GM21737 (cell line): ENCODE data around the gene CRY1.
"Not testable (repeated sequence)": the region's sequence is repeated elsewhere in the genome, so short reads cannot be mapped to it uniquely, and the experiment has no call there.

ENCODE experiments used
- ATAC-seq: cut with Tn5 transposase; IDR thresholded peaks from one replicate; pipeline ENCODE4 v1.9.1; 2021; ENCODE audit warnings: mild to moderate bottlenecking, moderate library complexity; ENCODE audit not compliant: unreplicated experiment

CRY1 gene

DNA sequence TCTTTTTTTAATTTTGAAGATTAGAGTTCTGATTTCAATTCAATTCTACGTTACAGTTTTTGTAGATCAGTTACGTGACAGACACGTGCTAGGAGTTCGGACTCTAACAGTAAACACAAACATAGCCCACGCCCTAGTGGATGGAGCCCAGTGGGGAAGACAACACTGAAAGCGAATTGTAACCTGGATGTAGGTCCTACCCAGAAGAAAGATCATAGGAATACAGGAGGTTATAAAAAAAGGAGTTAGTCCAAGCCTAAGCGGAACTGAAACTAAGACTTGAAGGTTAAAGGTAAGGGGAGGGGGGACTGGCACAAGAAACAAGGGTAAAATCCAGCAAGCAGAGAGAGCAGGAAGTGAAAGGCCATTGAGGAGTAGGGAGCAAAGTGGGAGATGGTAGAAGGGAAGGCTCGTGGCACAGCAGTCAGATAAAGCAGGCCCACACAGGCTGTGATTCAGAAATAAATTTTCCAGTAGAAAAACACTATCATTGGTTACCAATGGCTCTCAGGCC is 15.7 kb upstream of the CRY1 start:
- no peak for ATAC-seq

DNA sequence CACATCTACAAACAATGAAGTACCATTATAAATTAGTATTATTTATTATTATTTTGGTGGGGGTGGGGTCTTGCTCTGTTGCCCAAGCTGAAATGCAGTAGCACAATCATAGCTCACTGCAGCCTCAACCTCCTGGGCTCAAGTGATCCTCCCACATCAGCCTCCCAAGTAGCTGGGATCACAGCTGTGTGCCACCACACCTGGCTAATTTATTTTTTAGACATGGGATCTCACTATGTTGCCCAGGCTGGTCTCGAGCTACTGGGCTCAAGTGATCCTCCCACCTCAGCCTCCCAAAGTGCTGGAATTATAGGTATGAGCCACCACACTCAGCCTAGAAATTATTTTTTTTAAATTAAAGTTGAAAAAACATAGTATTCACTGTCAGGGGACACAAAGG is 15.0 kb upstream of the CRY1 start:
- ATAC-seq, result not testable (repeated sequence)

DNA sequence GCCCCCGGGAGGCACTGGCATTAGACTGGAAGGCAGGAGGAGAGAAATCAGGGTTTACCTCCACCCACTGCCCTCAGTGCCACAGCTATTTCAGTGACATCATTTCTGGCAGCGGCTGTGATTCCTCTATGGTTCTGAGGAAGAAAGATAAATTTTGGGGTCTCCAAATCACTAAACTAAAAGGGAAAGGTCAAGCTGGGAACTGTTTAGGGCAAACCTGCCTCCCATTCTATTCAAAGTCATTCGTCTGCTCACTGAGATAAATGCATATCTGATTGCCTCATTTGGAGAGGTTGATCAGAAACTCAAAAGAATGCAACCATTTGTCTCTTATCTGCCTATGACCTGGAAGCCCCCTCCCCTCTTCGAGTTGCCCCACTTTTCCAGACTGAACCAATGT is 14.0 kb upstream of the CRY1 start:
- no peak for ATAC-seq

DNA sequence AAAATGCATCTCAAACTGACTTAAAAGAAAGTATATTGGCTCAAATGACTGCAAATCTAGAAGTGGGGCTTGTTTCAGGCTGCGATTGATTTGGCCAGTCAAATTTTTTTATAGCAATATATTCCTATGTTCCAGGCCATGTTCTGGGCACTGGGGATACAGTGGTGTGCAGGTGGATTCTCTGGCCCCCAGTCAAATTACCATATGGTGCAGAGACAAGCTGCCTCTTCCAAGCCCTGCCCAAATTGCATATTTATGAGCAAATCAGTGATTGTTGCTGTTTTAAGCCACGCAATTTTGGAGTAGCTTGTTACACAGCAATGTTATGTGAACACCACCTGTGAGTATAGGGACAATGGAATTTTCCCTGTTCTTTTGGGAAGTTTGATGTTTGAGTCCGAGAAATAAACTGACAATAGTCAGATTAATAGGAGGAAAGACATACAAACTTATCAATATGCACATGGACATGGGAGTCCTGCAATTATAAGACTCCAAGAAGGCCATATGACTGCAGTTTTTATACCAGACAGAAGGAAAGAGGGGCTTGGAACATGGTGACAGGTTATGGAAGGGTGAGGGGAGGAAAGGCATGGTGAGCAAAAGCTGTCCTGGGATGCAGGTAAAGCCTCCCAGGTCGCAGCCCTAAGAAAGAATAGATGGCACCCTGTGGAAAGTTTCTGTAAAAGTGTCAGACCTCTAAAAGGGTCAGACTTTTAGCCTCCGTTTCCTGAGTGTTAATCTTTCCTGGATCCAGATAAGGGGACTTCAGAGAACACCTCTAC is 13.1 kb upstream of the CRY1 start:
- no peak for ATAC-seq

DNA sequence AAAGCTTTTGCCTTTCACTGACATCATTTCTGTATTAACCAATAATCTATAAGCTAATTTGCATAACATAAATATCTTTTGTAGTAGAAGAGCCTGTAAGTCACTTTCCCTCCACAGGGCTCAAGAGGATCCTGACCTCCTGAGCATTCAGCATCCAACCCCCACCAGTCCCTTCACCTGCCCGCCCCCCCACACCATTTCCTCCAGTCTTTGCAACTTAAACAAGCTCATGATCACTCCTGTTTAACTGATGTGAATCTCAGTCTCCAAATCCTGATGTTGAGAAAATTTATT is 12.0 kb upstream of the CRY1 start:
- ATAC-seq, result no peak

DNA sequence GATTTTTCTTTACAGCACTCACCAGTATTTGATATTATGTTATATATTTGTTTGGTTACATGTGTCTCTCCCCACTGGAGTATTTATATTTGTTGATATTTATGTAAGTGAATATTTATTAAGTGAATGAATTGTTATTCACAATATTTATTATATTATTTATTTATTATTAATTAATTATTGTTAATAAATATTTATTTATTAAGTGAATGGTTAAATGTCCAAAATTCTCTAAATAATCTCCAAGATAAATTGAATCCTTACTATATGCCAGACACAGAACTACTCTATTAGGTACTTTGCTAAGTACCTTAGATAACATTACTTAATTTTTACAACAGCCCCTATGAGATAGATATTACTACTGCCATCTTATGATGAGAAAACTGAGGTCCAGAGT is 10.2 kb upstream of the CRY1 start:
- ATAC-seq, result no peak

DNA sequence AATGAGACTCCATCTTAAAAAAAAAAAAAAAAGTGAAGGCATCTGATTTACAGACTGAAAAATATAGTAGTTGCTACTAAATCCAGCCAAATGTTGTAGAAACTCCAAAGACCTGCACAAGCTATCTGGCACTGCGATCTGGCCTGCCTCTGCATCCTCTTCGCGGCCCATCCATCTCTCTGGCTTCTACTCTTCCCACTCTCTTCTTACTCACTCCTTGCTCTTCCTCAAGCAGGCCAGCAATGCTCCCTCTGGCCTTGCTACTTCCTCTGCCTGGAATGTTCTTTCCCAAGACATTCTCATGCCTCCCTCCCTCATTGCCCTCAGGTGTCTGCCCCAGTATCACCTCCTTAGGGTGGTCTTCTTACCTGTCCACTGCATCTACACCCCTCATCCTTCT is 9.7 kb upstream of the CRY1 start:
- ATAC-seq, result no peak

DNA sequence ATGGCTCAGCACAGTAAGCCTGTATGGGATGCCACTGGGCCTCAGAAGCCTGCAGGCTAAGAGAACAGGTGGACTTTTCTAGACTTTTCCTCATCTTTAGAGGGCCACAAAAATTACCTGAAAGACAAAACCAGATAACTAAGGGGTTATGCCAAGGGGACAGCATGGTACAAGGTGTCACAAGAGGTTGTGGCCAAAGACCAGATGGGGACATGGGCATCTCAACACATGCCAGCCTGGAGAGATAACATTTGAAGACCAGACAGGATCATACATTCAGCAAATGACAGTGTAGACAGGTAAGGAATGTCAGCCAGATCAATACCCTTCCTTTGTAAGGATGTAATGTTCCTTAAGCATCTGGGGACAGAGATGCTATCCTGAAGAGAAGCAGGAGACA is 8.9 kb upstream of the CRY1 start:
- ATAC-seq, result no peak

DNA sequence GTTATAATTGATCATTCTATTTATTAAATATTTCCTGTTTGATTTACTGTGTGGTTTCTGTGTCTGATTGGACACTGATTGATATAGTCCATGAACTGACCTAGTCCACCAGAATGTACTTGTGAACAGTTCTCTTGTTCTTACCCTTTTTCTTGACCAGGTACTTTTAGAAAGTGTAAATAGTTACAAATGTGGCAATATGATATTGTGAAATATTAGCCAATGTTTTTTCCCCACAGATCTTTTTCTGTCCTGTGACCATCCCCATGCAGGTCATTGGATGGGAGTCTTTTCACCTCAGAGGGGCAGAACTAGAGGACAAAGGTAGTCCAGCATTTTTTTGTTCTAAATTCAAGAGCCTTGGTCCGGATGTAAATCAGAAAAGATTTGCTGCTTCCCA is 8.3 kb upstream of the CRY1 start:
- ATAC-seq, result no peak

DNA sequence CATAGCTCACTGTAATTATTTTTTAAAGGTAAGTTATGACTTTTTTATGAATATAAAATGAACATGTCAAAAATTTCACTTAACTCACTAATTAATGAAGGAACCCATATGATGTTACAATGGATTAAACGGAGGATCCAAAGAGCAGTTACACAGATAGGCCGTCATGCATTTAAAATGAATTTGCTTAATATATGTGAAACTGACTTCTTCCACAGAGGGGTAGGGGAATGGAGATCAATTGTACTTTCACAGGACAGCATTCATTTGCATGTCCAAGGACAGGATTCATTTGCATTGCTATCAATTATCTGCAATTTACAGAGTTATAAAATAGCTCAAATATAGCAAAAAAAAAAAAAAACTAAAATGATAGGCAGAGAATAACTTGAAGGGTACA is 6.6 kb upstream of the CRY1 start:
- ATAC-seq, result no peak

DNA sequence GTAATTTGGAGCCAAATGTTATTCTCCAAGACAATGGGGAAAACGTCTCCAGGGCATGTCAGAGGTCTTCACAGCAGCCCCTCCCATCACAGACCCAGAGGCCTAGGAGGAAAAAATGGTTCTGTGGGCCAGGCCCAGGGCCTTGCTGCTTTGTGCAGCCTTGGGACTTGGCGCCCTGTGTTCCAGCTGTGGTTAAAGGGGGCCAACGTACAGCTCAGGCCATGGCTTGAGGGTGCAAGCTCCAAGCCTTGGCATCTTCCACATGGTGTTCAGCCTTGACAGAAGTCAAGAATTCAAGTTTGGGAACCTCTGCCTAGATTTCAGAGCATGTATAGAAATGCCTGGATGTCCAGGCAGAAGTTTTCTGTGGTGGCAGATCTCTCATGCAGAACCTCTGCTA is 3.2 kb upstream of the CRY1 start:
- no peak for ATAC-seq

DNA sequence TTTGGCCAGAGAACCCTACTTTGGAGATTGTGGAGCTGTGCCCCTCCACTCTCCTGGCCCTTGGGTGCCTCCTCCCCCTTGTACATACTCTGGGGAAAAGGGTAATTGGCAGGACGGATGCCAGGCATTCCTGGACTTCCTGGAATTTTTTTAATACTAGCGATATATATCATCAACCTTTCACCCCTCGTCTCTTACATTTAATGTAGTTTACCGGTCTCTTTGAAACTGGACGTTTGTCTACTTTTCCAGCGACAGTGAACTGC is 767 bp upstream of the CRY1 start:
- ATAC-seq, result no peak

DNA sequence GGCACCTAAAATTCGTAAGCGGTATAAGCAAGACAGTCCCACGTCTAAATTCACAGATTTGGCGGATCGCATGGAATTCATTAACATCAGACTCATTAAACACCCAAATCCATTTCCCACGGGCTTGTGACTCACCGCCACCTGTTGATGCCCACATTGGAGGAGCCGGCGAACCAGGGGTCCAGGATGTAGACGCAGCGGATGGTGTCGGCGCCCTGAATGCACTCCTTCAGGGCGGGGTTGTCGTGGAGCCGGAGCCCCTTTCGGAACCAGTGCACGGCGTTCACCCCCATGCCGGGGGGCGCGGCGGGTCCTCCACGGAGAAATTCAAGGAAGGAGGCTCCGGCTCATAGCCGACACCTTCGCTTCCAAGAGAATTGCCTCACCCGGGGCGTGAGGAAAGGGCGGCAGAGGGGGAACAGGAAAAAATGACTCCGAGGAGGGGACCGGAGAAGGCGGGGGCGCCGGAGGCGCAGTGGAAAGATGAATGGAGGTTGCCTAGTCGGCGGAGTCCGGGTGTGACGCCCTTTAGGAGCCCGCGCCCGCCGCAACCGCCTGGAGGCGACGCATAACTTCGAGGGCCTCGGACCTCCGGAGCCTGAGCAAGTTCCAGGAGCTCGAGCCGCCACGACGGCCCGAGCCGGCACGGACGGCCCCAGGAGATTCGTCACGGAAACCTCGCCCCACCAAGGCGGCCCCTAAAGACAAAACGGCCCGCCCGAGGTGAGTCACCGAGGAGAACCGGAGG is 506 bp downstream of the CRY1 start:
- ATAC-seq, result peak; percentile 36

DNA sequence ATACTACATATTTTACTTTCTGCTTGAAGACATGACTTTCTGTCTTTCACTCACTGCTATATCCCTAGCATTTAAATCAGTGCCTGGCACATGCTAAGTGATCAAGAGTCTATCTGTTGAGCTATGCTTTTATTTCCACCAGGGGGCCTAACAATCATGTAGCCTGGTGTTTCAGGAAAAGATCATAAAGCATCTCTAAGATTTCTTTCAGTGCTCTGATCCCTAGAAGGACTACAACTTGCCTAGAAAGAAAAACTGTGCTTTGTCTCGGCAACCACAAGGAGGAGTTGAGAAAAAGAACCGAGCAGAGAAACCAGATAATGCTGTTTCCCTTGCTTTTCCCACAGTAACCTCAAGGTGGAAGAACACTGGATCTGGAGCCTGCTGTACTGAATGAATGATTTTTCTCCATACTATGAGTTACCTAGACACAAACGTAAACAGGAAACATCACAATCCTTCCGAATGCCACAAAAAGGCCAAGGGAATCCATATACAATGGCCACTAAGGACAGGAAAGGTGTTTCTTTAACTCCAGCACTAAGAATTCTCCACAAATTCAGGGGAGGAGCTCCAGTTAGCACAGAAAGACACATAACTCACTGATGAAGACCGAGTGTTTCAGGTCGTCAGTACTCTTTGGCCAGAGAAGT is 1.2 kb downstream of the CRY1 start:
- no peak for ATAC-seq

DNA sequence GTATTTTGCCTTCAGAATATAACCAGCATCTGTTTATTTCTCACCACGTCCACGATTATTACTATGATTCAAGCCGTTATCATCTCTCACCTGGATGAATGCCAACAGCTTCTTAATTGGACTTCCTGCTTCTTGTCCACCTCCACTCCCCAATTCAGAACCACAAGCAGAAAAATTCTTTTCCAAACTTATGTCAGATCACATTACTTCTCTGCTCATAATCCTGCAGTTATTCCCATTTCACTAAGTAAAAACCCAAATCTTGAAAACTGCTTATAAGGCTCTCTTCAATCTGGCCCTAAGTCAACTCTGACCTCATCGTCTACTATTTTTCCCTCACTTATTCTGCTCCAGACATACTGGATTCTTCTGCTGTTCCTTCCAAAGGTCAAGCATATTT is 2.0 kb downstream of the CRY1 start:
- ATAC-seq, result no peak

DNA sequence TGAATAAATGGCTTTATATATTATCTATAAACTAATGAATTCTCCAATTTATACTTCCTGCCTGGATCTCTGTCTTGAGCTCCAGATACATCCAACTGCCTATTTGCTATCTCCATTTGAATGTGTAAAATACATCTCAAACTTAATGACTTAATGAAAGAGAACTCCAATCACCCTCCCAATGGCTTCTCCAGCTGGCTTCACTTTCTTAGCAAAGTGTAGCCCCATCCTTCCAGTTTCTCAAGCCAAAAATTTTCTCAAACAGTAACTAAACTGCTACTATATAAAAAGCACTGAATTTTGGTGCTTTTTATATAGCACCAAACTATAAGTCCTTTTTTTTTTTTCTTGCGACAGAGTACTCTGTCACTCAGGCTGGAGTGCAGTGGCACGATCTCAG is 2.6 kb downstream of the CRY1 start:
- no peak for ATAC-seq

DNA sequence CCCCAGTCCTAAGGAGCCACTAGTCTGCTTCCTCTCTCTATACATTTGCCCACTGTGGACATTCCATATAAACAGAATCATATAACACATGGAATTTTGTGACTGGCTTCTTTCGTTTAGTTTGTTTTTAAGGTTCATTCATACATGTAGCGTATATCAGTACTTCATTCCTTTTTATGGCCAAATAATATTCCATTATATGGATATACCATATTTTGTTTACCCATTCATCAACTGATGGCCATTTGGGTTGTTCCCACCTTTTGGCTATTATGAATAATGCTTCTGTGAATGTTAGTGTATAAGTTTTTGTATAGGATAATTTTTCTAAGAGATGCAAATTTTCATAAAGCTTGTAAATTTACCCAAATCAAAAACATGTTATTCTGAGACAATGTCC is 4.4 kb downstream of the CRY1 start:
- no peak for ATAC-seq

DNA sequence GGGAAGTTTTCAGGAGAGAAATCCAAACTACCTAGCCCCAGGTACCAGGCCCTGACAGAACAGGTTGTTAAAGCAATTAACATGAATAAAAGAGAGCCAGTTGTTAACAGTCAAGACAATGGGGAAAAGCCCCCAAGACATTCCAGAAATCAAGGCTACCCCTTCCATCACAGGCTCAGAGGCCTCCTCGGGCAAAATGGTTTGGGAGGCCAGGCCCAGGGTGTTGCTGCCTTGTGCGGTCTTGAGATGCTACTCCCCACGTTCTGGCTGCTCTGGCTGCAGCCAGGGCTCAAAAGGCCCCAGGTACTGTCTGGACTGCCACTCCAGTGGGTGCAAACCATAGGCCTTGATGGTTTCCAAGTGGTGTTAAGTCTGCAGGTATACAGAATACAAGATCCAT is 7.0 kb downstream of the CRY1 start:
- no peak for ATAC-seq

DNA sequence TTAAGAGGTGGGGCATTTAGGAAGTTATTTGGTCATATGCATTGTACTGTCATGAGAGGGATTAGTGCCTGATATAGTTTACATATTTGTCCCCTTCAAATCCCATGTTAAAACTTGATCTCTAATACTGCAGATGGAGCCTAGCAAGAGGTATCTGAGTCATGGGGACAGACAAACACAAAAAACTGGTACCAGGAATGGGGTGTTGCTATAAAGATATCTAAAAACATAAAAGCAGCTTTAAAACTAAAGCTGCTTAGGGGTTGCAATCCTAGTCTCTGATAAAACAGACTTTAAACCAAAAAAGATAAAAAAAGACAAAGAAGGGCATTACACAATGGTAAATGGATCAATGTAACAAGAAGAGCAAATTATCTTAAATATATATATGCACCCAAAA is 11.6 kb downstream of the CRY1 start:
- ATAC-seq, result no peak

DNA sequence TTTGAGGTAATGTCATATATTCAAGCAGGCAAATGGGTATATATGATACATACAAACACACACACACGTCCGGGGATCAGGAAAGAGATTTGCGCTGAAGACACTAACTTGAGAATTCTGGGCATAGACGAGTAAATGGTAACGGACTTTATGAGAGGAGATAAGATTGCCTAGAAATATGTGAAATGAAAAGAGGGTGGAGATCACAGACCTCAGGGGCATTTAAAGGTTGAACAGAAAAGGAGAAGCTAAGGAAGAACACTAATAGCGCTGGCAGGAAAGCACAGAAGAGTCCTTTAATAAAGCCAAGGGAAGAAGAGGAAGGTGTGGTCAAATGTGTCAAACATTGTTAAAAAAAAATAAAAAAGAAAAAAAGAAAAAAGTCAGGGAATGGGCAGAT is 13.1 kb downstream of the CRY1 start:
- no peak for ATAC-seq

DNA sequence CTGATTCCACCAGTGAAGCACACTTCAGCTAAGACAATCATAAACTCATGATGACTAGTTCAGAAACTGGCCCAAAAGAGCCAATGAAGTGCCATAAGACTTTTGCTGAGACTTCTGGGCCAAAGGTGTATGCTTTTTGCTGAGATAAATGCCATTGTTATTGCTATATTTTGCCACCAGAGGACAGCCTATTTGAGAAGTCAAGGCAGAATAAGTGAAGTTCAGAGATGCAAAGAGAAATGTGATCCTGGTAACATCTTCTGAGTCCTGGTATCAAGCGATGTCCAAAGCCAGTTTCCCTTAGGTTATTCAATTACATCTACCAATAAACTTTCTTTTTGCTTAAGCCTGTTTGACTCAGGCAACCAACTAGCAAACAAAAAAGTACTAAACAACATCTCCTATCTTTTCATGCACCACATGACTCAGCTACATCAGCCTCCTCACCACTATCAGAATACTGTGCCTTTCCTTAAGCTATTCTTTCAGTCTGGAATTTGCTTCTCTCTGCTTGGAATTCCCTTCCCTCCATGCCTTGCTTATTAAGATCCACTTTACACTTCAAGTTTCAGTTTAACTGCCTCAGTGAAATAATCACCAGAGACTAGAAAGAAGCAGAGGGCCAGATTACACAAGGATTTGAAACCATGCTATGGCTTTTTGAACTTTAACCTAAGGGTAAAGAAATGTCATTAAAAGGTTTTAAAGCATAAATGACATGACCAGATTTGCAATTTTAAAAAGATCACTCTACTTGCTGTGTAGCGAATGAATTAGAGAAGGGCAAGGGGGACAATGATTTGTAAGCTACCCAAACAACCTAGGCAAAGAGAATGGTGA is 14.0 kb downstream of the CRY1 start:
- ATAC-seq, result no peak

DNA sequence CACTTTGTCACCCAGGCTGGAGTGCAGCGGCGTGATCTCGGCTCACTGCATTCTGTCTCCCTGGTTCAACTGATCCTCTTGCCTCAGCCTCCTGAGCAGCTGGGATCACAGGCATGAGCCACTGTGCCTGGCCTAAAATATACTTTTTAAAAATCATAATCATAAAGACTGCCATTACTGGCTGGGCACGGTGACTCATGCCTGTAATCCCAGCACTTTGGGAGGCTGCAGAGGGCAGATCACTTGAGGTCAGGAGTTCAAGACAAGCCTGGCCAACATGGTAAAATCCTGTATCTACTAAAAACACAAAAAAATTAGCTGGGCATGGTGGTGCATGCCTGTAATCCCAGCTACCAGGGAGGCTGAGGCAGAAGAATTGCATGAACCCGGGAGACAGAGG is 20.1 kb downstream of the CRY1 start:
- not testable (repeated sequence) for ATAC-seq
